HepG2 (cell line): ENCODE measurements around the gene ALAS2.
"Not testable (repeated sequence)": the region's sequence is repeated elsewhere in the genome, so short reads cannot be mapped to it uniquely, and the experiment has no call there.

Source experiments
- CBX5 ChIP-seq: sonication (generic); formaldehyde crosslinking; IDR thresholded peaks from 2 replicates; pipeline ENCODE4 v1.4.0; 2020; ENCODE audit warnings: missing genetic modification reagents, borderline replicate concordance
- HES4 ChIP-seq: sonication (generic); formaldehyde crosslinking; IDR thresholded peaks from 2 replicates; pipeline ENCODE4 v1.9.0; 2021; ENCODE audit warnings: mild to moderate bottlenecking, missing genetic modification reagents, borderline replicate concordance
- PHF8 ChIP-seq: sonication (generic); formaldehyde crosslinking; IDR thresholded peaks from 2 replicates; pipeline ENCODE4 v1.5.0; 2020; ENCODE audit warnings: missing genetic modification reagents
- REST ChIP-seq, 2 experiments: IDR thresholded peaks; 2 replicates each; pipeline ENCODE4 v1.6.1; 2011 to 2012; ENCODE audit warnings: low read length in 2 of 2, borderline replicate concordance in 1 of 2, low read depth in 1 of 2, mild to moderate bottlenecking in 1 of 2, moderate library complexity in 1 of 2
- TF ChIP-seq, protein P1 (sequence below): sonication (generic); formaldehyde crosslinking; IDR thresholded peaks from 2 replicates; pipeline ENCODE4 v1.4.0; 2020; ENCODE audit warnings: mild to moderate bottlenecking, missing genetic modification reagents
- TF ChIP-seq, protein P2 (sequence below): sonication (generic); formaldehyde crosslinking; IDR thresholded peaks from 2 replicates; pipeline ENCODE4 v1.5.0; 2020; ENCODE audit warnings: mild to moderate bottlenecking, missing genetic modification reagents, moderate library complexity

- TF ChIP-seq, protein P1, sequence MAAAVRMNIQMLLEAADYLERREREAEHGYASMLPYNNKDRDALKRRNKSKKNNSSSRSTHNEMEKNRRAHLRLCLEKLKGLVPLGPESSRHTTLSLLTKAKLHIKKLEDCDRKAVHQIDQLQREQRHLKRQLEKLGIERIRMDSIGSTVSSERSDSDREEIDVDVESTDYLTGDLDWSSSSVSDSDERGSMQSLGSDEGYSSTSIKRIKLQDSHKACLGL (CRISPR knock-in tag), result not testable (repeated sequence)
- TF ChIP-seq CBX5 (CRISPR knock-in tag); PHF8; REST (IDR thresholded peaks at IDR 0.05; ENCODE audit: borderline replicate concordance in 1 of 2, low read depth in 1 of 2, low read length in 2 of 2); HES4 (CRISPR knock-in tag): not testable (repeated sequence)
- TF ChIP-seq, protein P2, sequence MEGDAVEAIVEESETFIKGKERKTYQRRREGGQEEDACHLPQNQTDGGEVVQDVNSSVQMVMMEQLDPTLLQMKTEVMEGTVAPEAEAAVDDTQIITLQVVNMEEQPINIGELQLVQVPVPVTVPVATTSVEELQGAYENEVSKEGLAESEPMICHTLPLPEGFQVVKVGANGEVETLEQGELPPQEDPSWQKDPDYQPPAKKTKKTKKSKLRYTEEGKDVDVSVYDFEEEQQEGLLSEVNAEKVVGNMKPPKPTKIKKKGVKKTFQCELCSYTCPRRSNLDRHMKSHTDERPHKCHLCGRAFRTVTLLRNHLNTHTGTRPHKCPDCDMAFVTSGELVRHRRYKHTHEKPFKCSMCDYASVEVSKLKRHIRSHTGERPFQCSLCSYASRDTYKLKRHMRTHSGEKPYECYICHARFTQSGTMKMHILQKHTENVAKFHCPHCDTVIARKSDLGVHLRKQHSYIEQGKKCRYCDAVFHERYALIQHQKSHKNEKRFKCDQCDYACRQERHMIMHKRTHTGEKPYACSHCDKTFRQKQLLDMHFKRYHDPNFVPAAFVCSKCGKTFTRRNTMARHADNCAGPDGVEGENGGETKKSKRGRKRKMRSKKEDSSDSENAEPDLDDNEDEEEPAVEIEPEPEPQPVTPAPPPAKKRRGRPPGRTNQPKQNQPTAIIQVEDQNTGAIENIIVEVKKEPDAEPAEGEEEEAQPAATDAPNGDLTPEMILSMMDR, result not testable (repeated sequence)
Measured at GRCh38 chrX:54983306-54983705, 47.5 kb downstream of the ALAS2 start.
